Measurements from ENCODE around the gene SARNP. TPM values are rescaled to one million over a fixed set of nuclear protein-coding genes. Genes with fewer than 3 reads are reported as not detected.

SARNP gene
- total and polyA plus RNA-seq, 2 donors (not counting 1 experiment from before 2014, with no cell fraction given): 88.5 to 183 TPM

DNA sequence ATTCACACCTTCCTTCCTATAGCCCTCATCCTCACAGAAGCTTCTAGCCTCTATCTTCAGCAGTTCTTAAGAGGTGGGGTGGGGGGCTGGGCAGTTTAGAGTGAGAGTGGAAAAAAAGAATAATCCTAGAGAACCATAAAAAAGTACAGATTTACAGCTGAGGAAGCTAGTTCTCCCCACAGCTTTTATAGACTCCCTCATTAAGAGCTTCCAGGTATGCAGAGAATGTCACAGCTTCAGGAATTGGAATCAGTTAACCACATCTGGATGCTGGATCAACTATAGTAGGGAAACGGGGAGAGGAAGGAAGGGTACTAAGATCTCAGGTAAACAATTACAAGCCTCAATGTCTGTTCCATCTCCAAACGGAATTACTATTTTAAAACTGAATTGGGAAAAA lies 62.3 kb downstream of the SARNP start:
- Histone ChIP-seq H4K20me1 (ENCODE audit: control insufficient read depth, extremely low read depth, insufficient read depth, low read length) (no peaks in the 10 kb centered on the region), H2AFZ (ENCODE audit: low read length) (no peak overlapping the region), H3K9ac (ENCODE audit: insufficient read depth, low read length) (no peak overlapping the region), H3K4me2 (ENCODE audit: extremely low read depth, insufficient read depth, low read length) (no peak overlapping the region), H3K4me1 (ENCODE audit: control insufficient read depth, extremely low read depth, insufficient read depth, low read length) (no peaks in the 10 kb centered on the region), H3K4me3 (replicated peaks in 1 of 4; ENCODE audit: control extremely low read depth in 1 of 4, insufficient read depth in 1 of 4, low read depth in 3 of 4, low read length in 4 of 4) (no peak overlapping the region), H3K36me3 (ENCODE audit: control insufficient read depth, insufficient read depth, low read length) (peaks cover 14% of the 10 kb centered on the region), H3K27me3 (ENCODE audit: control insufficient read depth, insufficient read depth, low read length) (no peaks in the 10 kb centered on the region), H3K79me2 (ENCODE audit: control insufficient read depth, insufficient read depth, low read length) (no peaks in the 10 kb centered on the region), H3K27ac (ENCODE audit: insufficient read depth, low read length) (no peak overlapping the region), H3K9me3 (ENCODE audit: control insufficient read depth, insufficient read depth, low read depth, low read length) (no peaks in the 10 kb centered on the region)
- TF ChIP-seq EZH2 (IDR thresholded peaks at IDR 0.05; ENCODE audit: low read length, missing control alignments) (no peak), CTCF (conservative IDR thresholded peaks at IDR 0.05 in 1 of 2, IDR thresholded peaks at IDR 0.05 in 1 of 2; ENCODE audit: low read depth in 1 of 2, low read length in 2 of 2) (no peak)
- DNase-seq (ENCODE audit: low read depth in 2 of 2): no peak

- Histone ChIP-seq H3K27me3 (ENCODE audit: control insufficient read depth, insufficient read depth, low read length) (no peaks in the 10 kb centered on the region), H3K9me3 (ENCODE audit: control insufficient read depth, insufficient read depth, low read depth, low read length) (no peaks in the 10 kb centered on the region), H4K20me1 (ENCODE audit: control insufficient read depth, extremely low read depth, insufficient read depth, low read length) (no peaks in the 10 kb centered on the region), H2AFZ (ENCODE audit: low read length) (no peak overlapping the region), H3K79me2 (ENCODE audit: control insufficient read depth, insufficient read depth, low read length) (no peaks in the 10 kb centered on the region), H3K4me3 (replicated peaks in 1 of 4; ENCODE audit: control extremely low read depth in 1 of 4, insufficient read depth in 1 of 4, low read depth in 3 of 4, low read length in 4 of 4) (no peak overlapping the region), H3K36me3 (ENCODE audit: control insufficient read depth, insufficient read depth, low read length) (peaks cover 8% of the 10 kb centered on the region), H3K4me2 (ENCODE audit: extremely low read depth, insufficient read depth, low read length) (no peak overlapping the region), H3K9ac (ENCODE audit: insufficient read depth, low read length) (no peak overlapping the region), H3K27ac (ENCODE audit: insufficient read depth, low read length) (no peak overlapping the region), H3K4me1 (ENCODE audit: control insufficient read depth, extremely low read depth, insufficient read depth, low read length) (peaks cover 16% of the 10 kb centered on the region)
- DNase-seq (ENCODE audit: low read depth in 2 of 2): no peak
- no peak for TF ChIP-seq EZH2 (IDR thresholded peaks at IDR 0.05; ENCODE audit: low read length, missing control alignments)
- TF ChIP-seq CTCF (conservative IDR thresholded peaks at IDR 0.05 in 1 of 2, IDR thresholded peaks at IDR 0.05 in 1 of 2; ENCODE audit: low read depth in 1 of 2, low read length in 2 of 2): no peak
These were observed 69.1 kb downstream of the SARNP start for GRCh38 chr12:55748230-55748993.

GRCh38 chr12:55746913-55747231 lies 70.7 kb downstream of the SARNP start:
- Histone ChIP-seq H3K9me3 (ENCODE audit: control insufficient read depth, insufficient read depth, low read depth, low read length) (no peaks in the 10 kb centered on the region), H3K4me1 (ENCODE audit: control insufficient read depth, extremely low read depth, insufficient read depth, low read length) (peaks cover 16% of the 10 kb centered on the region), H3K4me2 (ENCODE audit: extremely low read depth, insufficient read depth, low read length) (no peak overlapping the region), H3K79me2 (ENCODE audit: control insufficient read depth, insufficient read depth, low read length) (no peaks in the 10 kb centered on the region), H2AFZ (ENCODE audit: low read length) (no peak overlapping the region), H3K27me3 (ENCODE audit: control insufficient read depth, insufficient read depth, low read length) (no peaks in the 10 kb centered on the region), H3K27ac (ENCODE audit: insufficient read depth, low read length) (no peak overlapping the region), H3K36me3 (ENCODE audit: control insufficient read depth, insufficient read depth, low read length) (peaks cover 8% of the 10 kb centered on the region), H3K4me3 (replicated peaks in 1 of 4; ENCODE audit: control extremely low read depth in 1 of 4, insufficient read depth in 1 of 4, low read depth in 3 of 4, low read length in 4 of 4) (no peak overlapping the region), H3K9ac (ENCODE audit: insufficient read depth, low read length) (no peak overlapping the region), H4K20me1 (ENCODE audit: control insufficient read depth, extremely low read depth, insufficient read depth, low read length) (no peaks in the 10 kb centered on the region)
- no peak for DNase-seq (ENCODE audit: low read depth in 2 of 2)
- TF ChIP-seq EZH2 (IDR thresholded peaks at IDR 0.05; ENCODE audit: low read length, missing control alignments) (no peak), CTCF (conservative IDR thresholded peaks at IDR 0.05 in 1 of 2, IDR thresholded peaks at IDR 0.05 in 1 of 2; ENCODE audit: low read depth in 1 of 2, low read length in 2 of 2) (no peak)
